Coronary artery (tissue), 2 donors: ENCODE measurements around the gene TRIM7.
"Not testable (repeated sequence)": the region's sequence is repeated elsewhere in the genome, so short reads cannot be mapped to it uniquely, and the experiment has no call there.

Experiments
- DNase-seq: peaks from one replicate; pipeline ENCODE4 v3.0.0-alpha.2; 2017; ENCODE audit warnings: low spot score
- H3K27ac ChIP-seq, 2 donors: fragments of 200-600 bp; sonication (generic); one replicate each; pipeline ENCODE4 v1.5.1; 2016 to 2019
- H3K4me3 ChIP-seq: fragments of 200-600 bp; sonication (generic); 2 replicates; pipeline ENCODE4 v1.5.1; 2016; ENCODE audit warnings: mild to moderate bottlenecking, moderate library complexity
- CTCF ChIP-seq: fragments of 200-600 bp; sonication (generic); IDR thresholded peaks from one replicate; pipeline ENCODE4 v1.5.1; 2019; ENCODE audit warnings: antibody characterized with exemption

TRIM7 gene

GRCh38 chr5:181151146-181151545 is 53.9 kb downstream of the TRIM7 start:
- H3K4me3 ChIP-seq, result no peak overlapping the region
- no peak for DNase-seq
- H3K27ac ChIP-seq, result no peak overlapping the region
- no peak for TF ChIP-seq CTCF

- Histone ChIP-seq H3K27ac (no peak overlapping the region), H3K4me3 (no peak overlapping the region)
- no peak for TF ChIP-seq CTCF
- DNase-seq, result no peak
These were observed 54.9 kb downstream of the TRIM7 start for GRCh38 chr5:181149806-181150733.

- Histone ChIP-seq H3K4me3 (no peak overlapping the region), H3K27ac (no peak overlapping the region)
- no peak for TF ChIP-seq CTCF
- DNase-seq, result no peak
These were observed 55.6 kb downstream of the TRIM7 start for GRCh38 chr5:181149355-181149754.

- not testable (repeated sequence) for H3K4me3 ChIP-seq, H3K27ac ChIP-seq, DNase-seq
These were observed 57.9 kb downstream of the TRIM7 start, which contains the start of gene OR2V2 for GRCh38 chr5:181146927-181147636. Gene OR2V2 (plus strand): TSS chr5:181147586. CDS start chr5:181154943, 7,357 bp downstream.

- Histone ChIP-seq H3K4me3 (no peak overlapping the region), H3K27ac (no peak overlapping the region)
- DNase-seq, result no peak
- TF ChIP-seq CTCF, result no peak
These were observed 59.9 kb downstream of the TRIM7 start for GRCh38 chr5:181145133-181145532.
